Frontal cortex (tissue), 4 donors: ENCODE results near the gene ARRDC1. TPM values are rescaled to one million over a fixed set of nuclear protein-coding genes. Genes with fewer than 3 reads are reported as not detected.

Source experiments
- DNase-seq, 2 donors: peaks; one replicate each; pipeline ENCODE4 v3.0.0; 2012; ENCODE audit warnings: low spot score in 2 of 2
- FAIRE-seq: peaks from 2 replicates; lab custom pipeline; 2012; peaks lifted over from hg19 to GRCh38; lab: Jason Lieb, UNC
- small RNA-seq: library from RNA; depleted of rRNA; stranded (forward); fragments of <200 nt; gene quantifications from one replicate; pipeline ENCODE3, GENCODE V24; 2014
- total RNA-seq: library from RNA; depleted of rRNA; stranded (reverse); fragments of >200 nt; gene quantifications from one replicate; pipeline ENCODE4 v1.2.3, GENCODE V29; 2014
- donor health status: control.
- donor health status: control.
- donor health status: control.

The ARRDC1 gene
- total RNA-seq, 1 donor from 2014 or later, result 13.0 TPM

DNA sequence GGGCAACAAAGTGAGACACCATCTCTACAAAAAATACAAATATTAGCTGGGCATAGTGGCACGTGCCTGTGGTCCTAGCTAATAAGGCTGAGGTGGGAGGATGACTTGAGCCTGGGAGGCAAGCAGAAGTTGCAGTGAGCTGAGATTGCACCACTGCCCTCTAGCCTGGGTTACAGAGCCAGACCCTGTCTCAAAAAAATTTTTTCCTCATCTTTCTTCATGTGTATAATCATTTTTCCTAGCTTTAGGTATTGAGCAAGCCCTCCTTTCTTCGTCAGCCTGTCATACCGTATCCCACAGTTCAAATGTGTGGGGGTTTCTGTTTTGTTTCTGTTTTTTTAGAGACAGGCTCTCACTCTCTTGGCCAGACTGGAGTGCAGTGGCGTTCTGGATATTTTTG, 54.7 kb downstream of the ARRDC1 start:
- FAIRE-seq, result no peak
- no peak for DNase-seq

GRCh38 chr9:137663584-137663983, 58.1 kb downstream of the ARRDC1 start:
- DNase-seq (no peak), FAIRE-seq (no peak)

- no peak for DNase-seq
- no peak for FAIRE-seq
Observed at GRCh38 chr9:137664676-137665075, 59.2 kb downstream of the ARRDC1 start.

Small RNA genes within 50 kb of the gene (small RNA-seq; reads per million reads assigned to genes)
- gene RF00017, result not detected

Other genes starting within 250 kb of the ARRDC1 start
- 12.6 TPM for gene EXD3, start 182.5 kb upstream of the ARRDC1 start, total RNA-seq
- 1.2 TPM for gene NOXA1, start 182.3 kb upstream of the ARRDC1 start, total RNA-seq
- gene ENTPD8, start 164.3 kb upstream of the ARRDC1 start, total RNA-seq, result not detected
- 33.0 TPM for gene NSMF, start 146.4 kb upstream of the ARRDC1 start, total RNA-seq
- 0.82 TPM for gene PNPLA7, start 55.3 kb upstream of the ARRDC1 start, total RNA-seq
- gene MRPL41, start 53.8 kb upstream of the ARRDC1 start, total RNA-seq, result 22.4 TPM
- 21.6 TPM for gene DPH7, start 26.8 kb upstream of the ARRDC1 start, total RNA-seq
- 19.6 TPM for gene ZMYND19, start 15.2 kb upstream of the ARRDC1 start, total RNA-seq
- 71.7 TPM for gene EHMT1, start 13.3 kb downstream of the ARRDC1 start, total RNA-seq